GM18868 (cell line): ENCODE results near the gene RETREG1.
"Not testable (repeated sequence)": the region's sequence is repeated elsewhere in the genome, so short reads cannot be mapped to it uniquely, and the experiment has no call there.

Experiments
- ATAC-seq: cut with Tn5 transposase; IDR thresholded peaks from one replicate; pipeline ENCODE4 v1.9.1; 2021; ENCODE audit warnings: mild to moderate bottlenecking, moderate library complexity; ENCODE audit not compliant: unreplicated experiment

The RETREG1 gene

DNA sequence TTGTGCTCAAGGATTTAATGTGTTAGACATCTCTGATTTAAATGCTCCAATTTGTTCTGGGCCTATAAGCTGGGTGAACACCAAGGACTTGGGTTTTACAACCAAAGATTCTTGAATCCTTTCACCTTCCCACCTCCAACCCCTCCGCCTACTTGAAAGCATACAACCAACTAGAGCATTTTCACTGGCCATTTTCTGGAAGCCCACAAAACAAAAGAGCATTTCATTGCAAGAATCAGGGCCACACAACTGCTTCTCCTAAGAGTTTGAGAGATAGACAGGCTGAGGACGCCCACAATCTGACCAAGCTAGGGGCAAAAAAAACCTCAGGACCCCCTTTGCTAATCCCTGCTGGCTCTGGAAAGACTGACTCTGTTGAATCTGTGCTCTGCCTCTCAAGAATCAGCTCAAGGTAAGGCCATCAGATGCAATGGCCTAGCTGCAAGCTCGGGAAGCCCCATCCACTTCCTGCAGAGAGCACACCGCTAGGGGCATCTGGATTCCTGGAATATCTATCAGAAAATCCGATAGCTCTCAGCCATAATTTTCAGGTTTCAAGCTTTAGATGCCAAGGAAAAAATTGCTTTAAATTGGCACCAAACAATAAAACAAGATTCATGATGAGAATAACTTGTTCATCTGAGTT is 57.7 kb downstream of the RETREG1 start:
- ATAC-seq = no peak

DNA sequence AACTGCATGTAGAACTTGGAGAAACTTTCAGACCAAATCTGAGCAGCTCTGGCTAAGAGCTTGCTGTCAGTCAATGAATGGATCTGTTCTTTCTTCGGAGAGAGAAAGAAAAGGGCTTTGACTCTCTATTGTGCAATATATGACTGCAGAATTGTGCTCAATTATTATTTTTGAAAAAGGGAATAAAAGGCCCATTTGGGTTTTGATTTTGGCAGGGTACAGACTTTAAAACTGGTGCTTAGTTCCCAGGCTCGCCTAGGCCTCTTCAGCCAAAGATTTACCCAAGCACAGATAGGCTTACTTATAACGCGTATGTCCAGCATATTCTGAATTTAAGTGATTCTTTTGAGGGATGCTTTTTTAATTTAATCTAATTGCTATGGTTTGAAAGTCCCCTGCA is 59.3 kb downstream of the RETREG1 start:
- no peak for ATAC-seq

DNA sequence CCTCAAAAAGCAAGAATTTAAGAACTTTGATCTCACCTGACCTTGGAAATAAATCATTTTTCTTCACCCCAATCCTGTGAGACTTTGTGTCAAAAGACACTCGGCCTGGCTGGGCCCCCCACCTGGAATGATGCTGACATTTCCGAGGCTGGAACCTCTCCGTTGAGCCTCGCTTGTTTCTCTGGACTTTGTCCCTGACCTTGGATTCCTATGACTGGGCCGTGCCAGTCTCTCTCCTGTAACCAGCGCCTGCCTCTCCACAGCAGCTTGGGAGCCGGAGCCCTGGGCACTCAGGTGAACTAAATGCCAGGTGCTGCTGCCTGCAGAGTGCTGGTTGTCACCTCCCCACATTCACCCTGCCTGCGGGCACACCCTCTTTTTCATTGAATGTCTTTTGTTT is 62.7 kb downstream of the RETREG1 start:
- ATAC-seq = no peak

DNA sequence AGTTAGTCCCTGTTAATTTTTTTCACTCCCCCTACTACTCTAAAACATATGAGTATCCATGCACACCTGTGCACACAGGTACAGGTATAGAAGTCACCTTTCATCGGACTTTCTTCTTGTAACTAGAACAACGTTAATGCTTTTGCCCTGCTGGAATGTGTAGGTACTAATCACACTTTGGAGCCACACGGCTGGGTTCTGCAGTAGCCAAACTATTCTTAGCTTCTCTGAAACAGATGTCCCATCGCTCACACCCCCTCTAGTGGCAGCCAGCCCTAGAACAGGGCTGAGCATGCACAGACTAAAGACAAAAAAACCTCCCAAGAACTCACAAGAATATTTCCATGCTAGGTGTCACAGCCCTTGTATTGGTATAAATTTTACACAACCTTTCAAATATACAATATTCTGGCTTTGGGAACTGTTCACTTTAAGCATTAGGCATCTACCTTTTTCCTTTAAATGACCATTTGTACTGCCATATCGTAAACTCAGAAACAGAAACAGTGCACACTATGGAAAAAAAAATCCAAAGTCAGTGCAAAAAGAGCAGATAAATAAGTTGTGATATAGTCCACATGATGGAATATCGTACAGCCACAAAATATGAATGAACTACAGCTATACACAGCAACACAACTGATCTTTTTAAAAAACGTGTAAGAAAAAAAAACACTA is 64.0 kb downstream of the RETREG1 start:
- peak; percentile 87 for ATAC-seq

DNA sequence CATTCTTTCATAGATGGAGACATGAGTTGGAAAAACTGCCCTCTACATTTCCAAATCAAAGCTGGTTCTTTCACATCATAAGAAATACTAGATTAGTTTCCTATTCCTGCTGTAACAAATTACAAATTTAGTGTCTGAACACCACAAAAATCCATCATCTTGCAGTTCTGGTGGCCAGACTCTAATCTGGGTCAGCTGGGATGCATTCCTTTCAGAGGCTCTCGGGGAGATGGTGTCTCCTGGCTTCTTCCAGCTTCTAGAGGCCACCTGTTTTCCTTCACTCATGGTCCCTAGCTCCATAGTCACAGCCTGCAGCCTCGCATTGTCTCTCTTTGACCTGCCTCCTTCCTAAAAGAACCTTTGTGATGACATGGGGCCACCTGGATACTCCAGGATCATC is 65.2 kb downstream of the RETREG1 start:
- ATAC-seq = no peak

DNA sequence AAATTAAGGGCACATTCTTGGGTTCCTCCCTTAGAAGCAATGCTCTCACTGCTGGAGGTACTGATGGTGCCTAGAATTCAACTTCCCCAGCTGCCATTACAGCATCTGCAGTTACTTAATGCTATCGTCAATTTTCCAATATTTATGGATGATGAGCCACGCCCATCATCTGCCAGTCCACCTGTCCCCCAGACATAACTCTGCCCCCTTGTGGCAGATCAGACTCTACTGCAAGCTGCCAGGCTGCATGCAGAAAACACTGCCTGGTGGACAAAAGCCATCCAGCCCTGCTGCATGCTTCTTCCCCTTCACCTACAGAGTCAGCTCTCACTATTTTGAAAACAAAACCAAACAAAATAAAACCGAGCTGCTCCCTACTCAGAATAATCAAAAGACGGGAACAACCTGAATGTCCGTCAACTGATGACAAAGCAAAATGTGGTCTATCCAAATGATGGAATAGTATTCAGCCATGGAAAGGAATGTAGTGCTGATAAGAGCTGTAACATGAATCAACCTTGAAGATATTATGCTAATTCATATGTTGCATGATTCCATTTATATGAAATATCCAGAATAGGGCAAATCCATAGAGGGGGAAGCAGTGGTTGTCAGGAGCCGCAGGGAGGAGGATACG is 66.4 kb downstream of the RETREG1 start:
- peak; percentile 67 for ATAC-seq

DNA sequence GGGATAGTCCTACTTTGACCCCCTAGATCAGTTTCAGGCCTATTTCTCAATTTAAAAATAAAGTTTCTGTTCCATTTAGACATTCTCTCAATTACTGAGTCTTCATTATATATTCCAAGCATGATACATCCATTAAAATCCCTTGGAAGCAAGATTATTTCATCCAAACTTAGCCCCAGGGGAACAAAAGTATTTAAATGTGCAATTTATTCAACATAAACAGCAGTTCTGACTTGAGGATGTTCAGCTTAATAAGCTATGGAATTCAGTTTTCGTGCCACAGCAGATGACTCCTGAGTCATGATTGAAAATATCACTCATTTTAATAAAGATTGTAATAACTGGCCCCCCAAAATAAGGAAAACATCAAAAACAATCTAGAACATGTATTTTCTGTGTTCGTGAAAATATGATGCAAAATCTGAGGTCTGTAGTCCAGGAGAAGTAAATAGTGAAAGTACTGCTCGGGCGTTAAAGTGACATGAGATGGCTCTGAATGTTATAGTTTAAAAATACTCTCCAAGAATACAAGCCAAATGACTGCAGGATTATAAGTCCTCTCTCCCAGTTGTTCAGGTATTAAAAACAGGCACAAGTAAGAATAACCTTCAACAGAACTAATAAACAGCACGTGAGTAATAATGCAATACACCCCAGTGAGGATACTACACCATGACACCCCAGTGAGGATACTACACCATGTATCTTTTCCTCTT is 67.1 kb downstream of the RETREG1 start:
- ATAC-seq = no peak

DNA sequence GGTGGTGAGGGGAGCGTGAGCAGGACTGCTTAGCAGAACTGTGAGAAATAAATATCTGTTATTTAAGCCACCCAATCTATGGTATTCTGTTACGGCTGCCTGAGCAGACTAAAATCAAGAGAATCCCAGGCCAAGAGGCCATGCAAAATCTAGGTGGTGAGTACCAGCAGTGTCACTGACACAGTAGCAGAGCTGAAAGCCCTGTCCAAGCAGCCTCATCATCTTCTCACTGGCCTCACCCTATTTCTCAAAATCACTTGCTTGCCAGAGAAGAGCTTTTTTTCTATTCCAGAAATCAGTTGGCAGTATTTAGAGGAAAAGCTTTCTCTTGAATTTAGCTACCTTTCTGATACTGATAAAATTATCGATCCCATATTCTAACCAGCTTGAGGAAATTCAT is 68.0 kb downstream of the RETREG1 start:
- ATAC-seq = no peak

DNA sequence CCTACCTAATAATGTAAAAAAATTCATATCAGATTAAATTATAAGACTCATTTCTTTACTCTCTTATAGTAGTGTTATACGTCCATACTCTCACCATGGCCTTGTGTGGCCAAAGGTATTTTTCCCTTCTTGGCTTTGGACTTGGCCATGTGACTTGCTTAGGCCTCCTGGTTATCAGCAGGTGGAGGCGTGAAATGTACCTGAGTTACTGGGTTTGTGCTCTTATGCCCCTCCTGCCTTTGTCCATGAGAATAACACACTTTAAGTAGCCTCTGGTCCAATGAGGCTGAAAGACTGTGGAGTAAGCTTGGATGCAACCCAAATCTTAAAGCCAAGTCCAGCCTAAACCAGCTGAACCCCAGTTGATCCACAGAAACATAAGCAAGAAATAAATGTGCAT is 68.7 kb downstream of the RETREG1 start:
- no peak for ATAC-seq

DNA sequence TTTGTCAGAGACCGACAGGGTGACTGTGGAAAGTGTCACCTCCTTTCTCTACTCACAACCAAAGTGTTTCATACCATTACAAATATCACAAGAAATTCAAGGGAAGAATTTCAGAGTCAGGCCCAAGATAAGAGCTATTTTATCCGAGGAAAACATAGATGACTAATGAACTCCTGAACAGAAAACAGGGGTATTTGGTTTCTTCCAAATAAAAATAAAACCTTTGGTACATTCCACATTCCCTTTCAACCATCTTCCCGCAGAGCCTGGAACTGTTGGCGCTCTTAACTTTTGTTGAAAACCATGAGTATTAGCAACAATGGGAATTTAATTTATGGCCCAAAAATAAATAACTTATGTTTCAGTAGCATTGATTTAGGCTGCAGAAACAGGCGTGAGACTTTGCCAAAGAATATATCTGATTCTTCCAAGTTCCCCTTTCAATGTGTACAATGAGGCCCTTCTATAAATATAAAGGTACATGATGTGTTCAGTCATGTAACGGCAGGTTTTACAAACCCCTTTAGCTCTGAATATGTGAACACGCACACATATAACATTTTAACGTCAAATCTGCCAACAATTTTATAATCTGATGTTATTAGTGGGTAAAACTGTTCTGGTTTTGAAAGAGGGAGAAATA is 69.5 kb downstream of the RETREG1 start:
- no peak for ATAC-seq

DNA sequence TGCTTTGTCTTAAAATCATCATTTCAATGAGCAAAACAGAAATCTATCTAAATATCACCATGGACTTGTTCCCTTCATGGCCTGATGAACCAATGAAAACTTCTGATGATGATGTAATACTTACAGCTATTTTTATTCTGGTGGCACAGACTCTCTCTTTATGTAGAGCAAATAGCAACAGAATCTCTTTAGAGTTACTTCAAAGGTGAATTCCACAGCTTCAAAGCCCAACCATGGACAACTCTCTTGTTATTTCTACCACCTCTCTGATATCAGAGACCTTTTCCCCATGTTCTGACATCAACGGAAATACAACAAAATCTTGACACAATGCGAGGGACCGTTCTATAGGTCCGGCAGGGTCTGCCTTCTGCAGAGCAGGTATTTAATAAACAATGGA is 70.1 kb downstream of the RETREG1 start:
- ATAC-seq = no peak

DNA sequence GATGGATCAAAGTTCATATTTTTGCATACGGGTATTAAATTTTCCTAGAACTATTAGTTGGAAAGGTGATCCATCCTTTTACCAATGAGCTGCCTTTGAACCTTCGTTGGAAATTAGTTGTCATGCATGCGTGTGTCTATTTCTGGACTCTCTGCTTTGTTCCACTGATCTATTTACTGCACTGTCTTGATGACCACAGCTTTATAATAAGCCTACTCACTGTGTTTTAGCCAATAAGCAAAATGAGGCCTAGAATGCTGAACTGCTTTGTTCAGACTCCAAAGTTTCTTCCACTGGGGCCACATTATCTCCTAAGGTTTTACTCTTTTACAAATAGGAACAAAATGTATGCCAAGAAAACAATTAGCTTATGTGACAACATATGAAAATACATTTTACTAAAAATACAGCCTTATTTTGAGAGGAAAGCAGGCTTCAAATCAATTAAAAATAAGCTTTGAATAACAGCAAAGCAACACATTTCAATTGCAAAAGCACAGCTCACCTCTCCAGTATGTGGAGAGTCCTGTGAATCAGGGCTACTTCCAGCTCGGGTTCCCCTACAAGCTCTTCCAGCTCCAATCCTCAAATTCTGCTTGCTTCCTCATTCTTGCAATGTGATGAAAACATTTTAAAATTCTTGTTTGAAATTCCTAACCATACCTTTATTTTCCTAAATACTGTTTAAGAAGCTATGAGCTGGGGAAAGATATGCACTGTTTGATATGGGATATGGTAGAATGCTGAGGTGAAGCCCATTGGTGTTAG is 72.0 kb downstream of the RETREG1 start:
- ATAC-seq = no peak

DNA sequence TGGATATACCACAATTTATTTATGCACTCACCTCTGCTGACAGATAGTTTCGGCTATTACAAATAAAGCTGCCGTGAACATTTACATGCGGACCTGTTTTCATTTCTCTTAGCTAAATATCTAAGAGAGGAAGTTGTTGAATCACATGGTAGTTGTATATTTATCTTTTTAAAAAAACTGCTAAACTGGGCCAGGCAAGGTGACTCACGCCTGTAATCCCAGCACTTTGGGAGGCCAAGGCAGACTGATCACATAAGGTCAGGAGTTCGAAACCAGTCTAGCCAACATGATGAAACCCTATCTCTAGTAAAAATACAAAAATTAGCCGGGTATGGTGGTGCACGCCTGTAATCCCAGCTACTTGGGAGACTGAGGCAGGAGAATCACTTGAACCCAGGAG is 73.6 kb downstream of the RETREG1 start:
- not testable (repeated sequence) for ATAC-seq

DNA sequence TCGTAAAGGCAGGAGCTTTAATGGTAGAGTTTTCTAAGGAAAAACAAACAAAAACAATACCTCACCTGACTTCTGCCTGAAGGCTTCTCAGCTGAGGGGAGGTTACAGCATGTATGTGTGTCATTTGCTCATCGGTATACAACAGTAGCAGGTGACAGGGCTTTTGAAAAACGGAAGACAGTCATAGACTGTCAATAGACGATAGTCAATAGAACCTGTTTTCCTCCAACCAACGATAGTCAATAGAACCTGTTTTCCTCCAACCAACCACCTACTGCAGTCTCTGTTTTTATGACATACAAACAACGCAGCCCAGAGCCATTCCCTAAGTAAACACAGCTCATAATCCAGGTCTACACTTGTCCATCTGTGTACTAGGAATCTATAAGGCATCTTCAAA is 74.6 kb downstream of the RETREG1 start:
- no peak for ATAC-seq

DNA sequence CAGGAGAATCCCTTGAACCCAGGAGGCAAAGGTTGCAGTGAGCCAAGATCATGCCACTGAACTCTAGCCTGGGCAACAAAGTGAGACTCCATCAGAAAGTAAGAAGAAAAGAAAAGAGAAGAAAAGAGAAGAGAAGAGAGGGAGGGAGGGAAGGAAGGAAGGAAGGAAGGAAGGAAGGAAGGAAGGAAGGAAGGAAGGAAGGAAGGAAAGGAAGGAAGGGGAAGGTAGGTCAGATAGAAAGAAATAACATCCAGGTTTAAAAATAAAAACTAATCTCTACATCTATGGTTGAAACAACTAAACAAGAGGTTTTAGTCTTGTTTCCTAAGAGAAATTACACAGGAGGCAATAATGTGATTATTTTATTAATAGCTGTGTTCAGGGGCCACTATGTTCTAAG is 75.2 kb downstream of the RETREG1 start:
- not testable (repeated sequence) for ATAC-seq

DNA sequence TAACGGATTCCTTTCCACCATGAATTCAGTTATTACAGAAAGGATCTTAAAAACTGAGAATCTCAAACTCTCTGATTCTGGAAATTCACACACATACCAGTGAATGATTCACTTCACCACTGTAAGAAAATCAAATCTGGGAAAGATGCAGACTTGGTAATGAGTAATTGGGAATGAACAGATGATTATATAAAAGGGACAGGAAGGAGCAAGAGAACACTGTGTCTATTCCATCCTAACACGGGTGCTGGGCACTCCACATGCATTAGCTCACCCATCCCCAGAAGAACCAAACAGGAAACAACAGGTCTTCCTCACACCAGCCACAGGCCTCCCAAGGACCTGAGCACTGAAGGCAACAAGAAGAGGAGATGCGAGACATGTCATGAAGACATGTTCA is 76.4 kb downstream of the RETREG1 start:
- no peak for ATAC-seq

DNA sequence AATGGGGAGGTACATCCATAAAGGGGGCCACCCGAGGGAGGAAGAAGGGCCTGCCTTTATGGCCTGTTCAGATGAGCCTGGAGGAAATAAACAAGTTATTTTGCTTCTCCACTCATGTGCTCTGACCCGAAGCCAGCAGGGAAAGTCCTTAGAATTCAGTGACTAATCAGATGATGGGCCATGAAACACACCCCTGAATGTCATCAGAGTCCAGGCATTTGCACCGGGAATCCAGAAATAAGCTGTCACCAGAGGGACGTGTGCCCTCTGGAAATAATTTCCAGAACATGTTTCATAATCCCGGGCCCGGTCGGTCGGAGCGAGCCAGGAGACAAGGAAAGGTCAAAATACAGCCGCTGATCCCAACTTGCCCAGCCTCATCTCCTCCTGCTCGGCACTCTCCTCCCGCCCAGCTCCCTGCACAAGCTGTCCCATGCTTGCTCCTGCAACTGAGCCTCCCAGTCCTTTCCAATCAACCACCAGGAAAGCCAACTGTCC is 77.6 kb downstream of the RETREG1 start:
- no peak for ATAC-seq

DNA sequence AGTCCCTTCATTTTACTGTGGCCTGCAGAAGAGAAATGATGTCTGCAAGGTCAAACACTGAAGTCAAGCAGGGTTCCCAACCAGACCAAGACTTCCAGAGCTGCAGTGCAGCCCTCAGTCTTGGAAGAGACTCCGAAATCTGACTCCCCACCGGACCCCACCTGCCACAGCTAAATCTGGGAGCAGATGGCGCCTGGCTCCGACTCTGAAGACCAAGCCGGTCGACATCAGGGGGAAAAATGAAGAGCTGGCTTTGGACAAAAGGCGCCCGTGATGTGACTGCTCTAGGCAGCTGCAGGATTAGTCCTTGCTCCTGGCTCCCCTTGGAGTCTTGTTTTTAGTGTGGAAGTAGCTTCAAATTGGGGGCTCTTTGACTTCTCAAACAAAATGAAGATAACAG is 78.8 kb downstream of the RETREG1 start:
- no peak for ATAC-seq

DNA sequence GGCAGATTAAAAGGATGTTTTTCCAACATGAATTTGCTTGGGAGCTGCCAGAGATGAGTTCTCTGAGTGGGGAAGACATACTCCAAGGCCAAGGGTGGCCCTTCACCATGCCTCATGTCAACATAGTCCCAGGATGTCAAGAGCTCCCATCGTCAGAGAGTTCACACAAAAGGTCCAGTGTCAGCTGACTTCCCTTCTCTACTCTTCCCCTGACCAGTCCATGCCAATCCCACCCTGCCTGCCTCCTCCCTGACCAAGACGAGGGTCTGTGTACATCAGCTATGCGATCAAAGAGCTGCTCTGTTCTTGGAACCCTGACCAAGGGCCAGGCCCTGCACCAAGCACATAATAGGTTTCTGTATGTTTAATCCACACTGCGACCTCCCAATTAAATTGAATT is 80.0 kb downstream of the RETREG1 start:
- no peak for ATAC-seq

DNA sequence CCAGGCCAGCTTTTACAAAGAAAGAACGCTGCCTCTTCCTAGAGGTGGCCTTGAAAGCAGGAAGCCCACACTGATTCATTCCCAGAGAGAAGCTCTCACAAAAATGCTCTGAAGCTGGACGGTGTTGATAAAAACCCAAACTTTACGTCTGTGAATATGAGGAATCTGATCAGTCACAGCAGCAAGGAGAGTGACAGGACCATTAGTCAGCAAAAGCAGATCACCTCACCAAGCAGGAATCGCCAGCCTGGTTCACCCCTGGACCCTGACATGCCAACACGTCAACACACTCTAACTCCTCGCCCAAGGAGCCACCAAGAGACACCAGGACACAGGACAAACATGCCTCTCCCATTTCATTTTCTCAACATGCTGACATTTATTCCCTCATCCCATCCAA is 80.6 kb downstream of the RETREG1 start:
- ATAC-seq = no peak
